ENCODE measurements around the gene KIF3C.

KIF3C gene

GRCh38 chr2:26016012-26016705 is 33.9 kb upstream of the KIF3C start:
- H3K79me2 ChIP-seq (ENCODE audit: insufficient read depth, low read length): no peaks in the 10 kb centered on the region
- no peak overlapping the region for H2AFZ ChIP-seq (ENCODE audit: low read length)
- no peaks in the 10 kb centered on the region for H3K36me3 ChIP-seq (ENCODE audit: insufficient read depth, low read length)
- H3K4me1 ChIP-seq (ENCODE audit: insufficient read depth, low read length, severe bottlenecking): no peaks in the 10 kb centered on the region
- TF ChIP-seq EZH2 (IDR thresholded peaks at IDR 0.05; ENCODE audit: borderline replicate concordance, low read length) (no peak), CTCF (IDR thresholded peaks at IDR 0.05; ENCODE audit: low read length) (no peak)
- no peaks in the 10 kb centered on the region for H3K9me2 ChIP-seq (ENCODE audit: low read depth, low read length)
- H3K9ac ChIP-seq (ENCODE audit: low read length): no peak overlapping the region
- no peak overlapping the region for H3K27ac ChIP-seq (ENCODE audit: low read depth, low read length, poor library complexity, severe bottlenecking)
- H3K9me3 ChIP-seq (ENCODE audit: low read length): no peaks in the 10 kb centered on the region
- no peak overlapping the region for H3K4me2 ChIP-seq (ENCODE audit: low read length)
- no peaks in the 10 kb centered on the region for H3F3A ChIP-seq (ENCODE audit: insufficient read depth, low read length)
- no peak overlapping the region for H3K4me3 ChIP-seq (ENCODE audit: low read depth, low read length, poor library complexity, severe bottlenecking)
- 0 out of 2 replicates have a peak, but pooled peaks cover 4% of the 10 kb centered on the region for H3K27me3 ChIP-seq (ENCODE audit: insufficient read depth, low read length)
- H4K20me1 ChIP-seq (ENCODE audit: insufficient read depth, low read length): no peaks in the 10 kb centered on the region

- Histone ChIP-seq H3K9ac (ENCODE audit: low read length) (no peak overlapping the region), H3K27ac (ENCODE audit: low read depth, low read length, poor library complexity, severe bottlenecking) (no peak overlapping the region), H3K4me2 (ENCODE audit: low read length) (no peak overlapping the region), H3K27me3 (ENCODE audit: insufficient read depth, low read length) (0 out of 2 replicates have a peak, but pooled peaks cover 4% of the 10 kb centered on the region), H4K20me1 (ENCODE audit: insufficient read depth, low read length) (no peaks in the 10 kb centered on the region), H3K79me2 (ENCODE audit: insufficient read depth, low read length) (no peaks in the 10 kb centered on the region), H3K36me3 (ENCODE audit: insufficient read depth, low read length) (no peaks in the 10 kb centered on the region), H3K9me3 (ENCODE audit: low read length) (peaks cover 4% of the 10 kb centered on the region; the same call in 1 of the 2 replicates), H3F3A (ENCODE audit: insufficient read depth, low read length) (no peaks in the 10 kb centered on the region), H2AFZ (ENCODE audit: low read length) (no peak overlapping the region), H3K9me2 (ENCODE audit: low read depth, low read length) (no peaks in the 10 kb centered on the region), H3K4me1 (ENCODE audit: insufficient read depth, low read length, severe bottlenecking) (no peaks in the 10 kb centered on the region), H3K4me3 (ENCODE audit: low read depth, low read length, poor library complexity, severe bottlenecking) (no peak overlapping the region)
- no peak for TF ChIP-seq EZH2 (IDR thresholded peaks at IDR 0.05; ENCODE audit: borderline replicate concordance, low read length)
- no peak for TF ChIP-seq CTCF (IDR thresholded peaks at IDR 0.05; ENCODE audit: low read length)
These were observed 31.4 kb upstream of the KIF3C start for GRCh38 chr2:26013668-26014067.

- Histone ChIP-seq H3K36me3 (ENCODE audit: insufficient read depth, low read length) (no peaks in the 10 kb centered on the region), H3K4me2 (ENCODE audit: low read length) (no peak overlapping the region), H3K9me2 (ENCODE audit: low read depth, low read length) (no peaks in the 10 kb centered on the region), H3K4me1 (ENCODE audit: insufficient read depth, low read length, severe bottlenecking) (no peaks in the 10 kb centered on the region), H4K20me1 (ENCODE audit: insufficient read depth, low read length) (no peaks in the 10 kb centered on the region), H3K4me3 (ENCODE audit: low read depth, low read length, poor library complexity, severe bottlenecking) (no peak overlapping the region), H3K27ac (ENCODE audit: low read depth, low read length, poor library complexity, severe bottlenecking) (no peak overlapping the region), H3F3A (ENCODE audit: insufficient read depth, low read length) (no peaks in the 10 kb centered on the region), H2AFZ (ENCODE audit: low read length) (no peak overlapping the region), H3K79me2 (ENCODE audit: insufficient read depth, low read length) (no peaks in the 10 kb centered on the region), H3K27me3 (ENCODE audit: insufficient read depth, low read length) (0 out of 2 replicates have a peak, but pooled peaks cover 4% of the 10 kb centered on the region), H3K9ac (ENCODE audit: low read length) (no peak overlapping the region), H3K9me3 (ENCODE audit: low read length) (peaks cover 4% of the 10 kb centered on the region; the same call in 1 of the 2 replicates)
- TF ChIP-seq EZH2 (IDR thresholded peaks at IDR 0.05; ENCODE audit: borderline replicate concordance, low read length) (no peak), CTCF (IDR thresholded peaks at IDR 0.05; ENCODE audit: low read length) (no peak)
These were observed 29.9 kb upstream of the KIF3C start for GRCh38 chr2:26011990-26012856.
